ENCODE results near the gene RPL28. TPM values are rescaled to one million over a fixed set of nuclear protein-coding genes. Genes with fewer than 3 reads are reported as not detected.

RPL28 gene
- total and polyA plus RNA-seq, 2 donors (not counting 3 experiments of a cell fraction or from before 2014, with no cell fraction given) = 1,872 to 3,435 TPM

DNA sequence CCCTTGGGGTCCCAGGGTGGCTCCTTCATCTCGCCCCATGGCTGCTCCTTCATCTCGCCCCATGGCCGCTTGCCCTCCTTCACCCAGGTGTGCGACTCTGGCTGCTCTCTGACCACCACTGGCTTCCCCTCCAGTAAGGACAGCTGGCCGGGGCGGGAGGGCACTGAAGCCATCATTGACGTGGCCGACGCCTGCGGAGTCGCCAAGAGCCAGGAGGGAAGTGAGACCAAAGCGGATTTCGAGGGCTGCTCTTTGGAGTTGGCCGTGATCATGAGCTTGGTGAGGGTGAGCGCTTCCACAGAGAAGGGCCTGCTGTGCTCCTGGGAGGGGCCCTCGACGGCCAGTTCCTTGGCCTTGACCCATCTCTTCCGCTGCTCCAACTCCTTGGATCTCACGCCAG lies 27.2 kb upstream of the RPL28 start:
- Histone ChIP-seq H3K9me1 (replicated peaks; ENCODE audit: control insufficient read depth, extremely low read depth, insufficient read depth, low read length) (no peaks in the 10 kb centered on the region), H3K27me3 (ENCODE audit: control insufficient read depth in 2 of 2, insufficient read depth in 2 of 2, low read length in 2 of 2) (peaks cover 12 to 15% of the 10 kb centered on the region in 2 experiments), H2AFZ (ENCODE audit: low read depth, low read length) (no peak overlapping the region), H3K9me3 (replicated peaks; ENCODE audit: control insufficient read depth, insufficient read depth, low read length) (no peaks in the 10 kb centered on the region), H3K4me2 (ENCODE audit: insufficient read depth, low read length) (no peak overlapping the region), H3K4me3 (replicated peaks in 1 of 3; ENCODE audit: insufficient read depth in 1 of 3, low read depth in 1 of 3, low read length in 3 of 3) (no peak overlapping the region), H3K79me2 (ENCODE audit: control insufficient read depth, insufficient read depth, low read length) (no peaks in the 10 kb centered on the region), H3K9ac (replicated peaks; ENCODE audit: extremely low read depth, insufficient read depth, low read length) (no peak overlapping the region), H4K20me1 (replicated peaks; ENCODE audit: control insufficient read depth, extremely low read depth, insufficient read depth, low read length) (no peaks in the 10 kb centered on the region), H3K27ac (ENCODE audit: insufficient read depth, low read depth, low read length) (no peak overlapping the region), H3K36me3 (ENCODE audit: control insufficient read depth in 2 of 2, extremely low read depth in 1 of 2, insufficient read depth in 2 of 2, low read length in 2 of 2) (no peaks in the 10 kb centered on the region), H3K4me1 (ENCODE audit: control insufficient read depth, extremely low read depth, insufficient read depth, low read length) (peaks cover 3% of the 10 kb centered on the region)
- no peak for DNase-seq (ENCODE audit: low read depth, low spot score)
- no peak for FAIRE-seq
- CTCF ChIA-PET = interaction anchor here (1.1 kb wide), 1 partner anchor 19 kb away, joined by 3 read pairs; the partner anchor contains the start of gene KMT5C
- POLR2A ChIA-PET = interaction anchor here (1.0 kb wide), 1 partner anchor 19 kb away, joined by 3 read pairs; the partner anchor contains the start of gene KMT5C
- no peak for TF ChIP-seq FOS (IDR thresholded peaks at IDR 0.05; ENCODE audit: borderline replicate concordance, insufficient read depth, low read length)
- TF ChIP-seq, protein P1, sequence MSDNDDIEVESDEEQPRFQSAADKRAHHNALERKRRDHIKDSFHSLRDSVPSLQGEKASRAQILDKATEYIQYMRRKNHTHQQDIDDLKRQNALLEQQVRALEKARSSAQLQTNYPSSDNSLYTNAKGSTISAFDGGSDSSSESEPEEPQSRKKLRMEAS (IDR thresholded peaks at IDR 0.05; ENCODE audit: insufficient read depth, insufficient read length) = no peak
- TF ChIP-seq CTCF (IDR thresholded peaks at IDR 0.05; ENCODE audit: extremely low read depth in 1 of 2, insufficient read depth in 1 of 2, low read depth in 1 of 2, low read length in 2 of 2) = no peak
- no peak for TF ChIP-seq EZH2 (IDR thresholded peaks at IDR 0.05; ENCODE audit: borderline replicate concordance, low read depth, low read length, severe bottlenecking)
- no TSS peak for BruUV-seq (replicated peaks)
- dilution Hi-C loops (cut with MboI; ENCODE audit: extremely low pct_ligation_motif_present, low sequenced_read_pairs) (no loop called here), intact Hi-C loops (cut with micrococcal nuclease) (no loop called here)
